Fibroblast of peridontal ligament (primary cell): ENCODE results near the gene SLC39A11.
"Not testable (repeated sequence)": the region's sequence is repeated elsewhere in the genome, so short reads cannot be mapped to it uniquely, and the experiment has no call there.

Source experiments
- DNase-seq: peaks from one replicate; pipeline ENCODE4 v3.0.0-alpha.2; 2010; ENCODE audit errors: extremely low read depth

Gene SLC39A11

DNA sequence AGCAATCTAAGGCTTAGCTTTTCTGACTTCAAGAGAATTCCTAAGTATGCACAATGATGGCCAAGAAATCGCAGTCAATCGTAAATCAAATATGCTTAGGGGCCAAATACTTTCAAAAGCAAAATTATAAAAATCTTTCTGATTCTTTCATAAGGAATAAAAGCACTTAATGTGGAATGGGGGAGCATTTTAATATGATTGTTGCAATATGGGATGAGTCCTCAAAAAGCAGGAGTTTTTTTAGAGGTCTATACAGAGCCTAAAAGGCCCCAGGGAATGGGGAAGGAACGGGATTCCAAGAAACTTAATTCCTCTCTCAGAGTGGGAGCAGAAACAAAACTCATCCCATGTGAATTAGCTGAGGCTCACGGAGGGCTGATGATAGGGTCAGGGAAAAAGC lies 14.7 kb upstream of the SLC39A11 start:
- DNase-seq, result no peak

GRCh38 chr17:73105431-73105830 lies 12.9 kb upstream of the SLC39A11 start:
- DNase-seq, result no peak

DNA sequence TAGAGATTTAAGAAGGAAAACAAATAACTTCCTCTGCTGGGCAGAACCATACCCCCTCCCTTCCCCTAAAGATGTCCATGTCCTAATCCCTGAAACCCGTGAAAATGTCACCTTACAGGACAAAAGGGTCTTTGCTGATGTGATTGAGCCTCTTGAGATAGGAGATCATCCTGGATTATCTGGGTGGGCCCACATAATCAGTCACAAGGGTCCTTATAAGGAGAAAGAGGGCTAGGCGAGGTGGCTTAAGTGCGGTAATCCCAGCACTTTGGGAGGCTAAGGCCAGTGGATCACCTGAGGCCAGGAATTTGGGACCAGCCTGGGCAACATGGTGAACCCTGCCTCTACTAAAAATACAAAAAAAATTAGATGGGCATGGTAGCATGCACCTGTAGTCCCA lies 12.0 kb upstream of the SLC39A11 start:
- DNase-seq, result no peak

DNA sequence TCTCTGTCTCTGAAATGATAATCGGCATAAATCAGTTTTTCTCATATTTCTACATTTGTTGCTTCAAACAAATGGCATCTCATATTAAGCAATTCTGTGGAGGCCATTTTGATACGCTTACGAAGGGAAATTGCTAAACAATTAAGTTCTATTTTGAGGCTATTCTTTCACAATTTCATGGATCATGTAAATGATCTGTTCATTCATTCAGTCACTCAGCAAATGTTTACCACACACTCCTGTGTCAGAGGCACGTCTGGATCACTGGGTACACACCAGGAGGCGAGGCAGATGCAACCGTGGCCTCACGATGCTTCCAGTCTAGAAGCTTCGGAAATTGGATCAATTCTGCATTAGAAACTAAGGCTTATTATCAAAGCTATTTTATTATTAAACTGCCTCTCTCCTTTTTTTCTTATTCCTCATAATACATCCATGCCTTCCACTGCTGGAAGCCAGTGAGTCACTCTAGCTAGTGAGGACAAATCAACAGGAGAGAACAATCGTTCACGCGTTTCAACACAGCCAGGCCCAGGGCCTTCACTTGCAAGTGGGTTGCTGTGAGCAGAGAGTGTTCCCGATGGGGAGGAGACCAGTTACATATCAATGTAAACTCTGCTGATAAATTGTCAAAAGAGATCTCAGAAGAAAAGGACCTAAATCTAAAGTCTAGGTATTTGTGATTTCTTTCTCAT lies 11.3 kb upstream of the SLC39A11 start:
- DNase-seq, result no peak

DNA sequence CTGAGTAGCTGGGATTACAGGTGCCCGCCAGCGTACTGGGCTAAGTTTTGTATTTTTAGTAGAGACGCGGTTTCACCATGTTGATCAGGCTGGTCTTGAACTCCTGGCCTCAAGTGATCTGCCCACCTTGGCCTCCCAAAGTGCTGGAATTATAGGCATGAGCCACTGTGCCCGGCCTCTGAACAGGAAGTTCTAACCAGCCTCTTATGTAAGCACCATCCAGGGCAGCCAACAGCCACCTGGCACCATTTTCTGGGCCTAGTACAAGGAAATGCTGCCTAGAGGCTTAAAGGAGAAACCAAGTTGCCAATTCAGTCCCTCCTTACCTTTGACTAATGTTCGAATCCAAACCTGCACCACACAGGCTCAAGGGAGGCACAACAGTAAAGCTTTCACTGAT lies 8.5 kb upstream of the SLC39A11 start:
- DNase-seq, result no peak

DNA sequence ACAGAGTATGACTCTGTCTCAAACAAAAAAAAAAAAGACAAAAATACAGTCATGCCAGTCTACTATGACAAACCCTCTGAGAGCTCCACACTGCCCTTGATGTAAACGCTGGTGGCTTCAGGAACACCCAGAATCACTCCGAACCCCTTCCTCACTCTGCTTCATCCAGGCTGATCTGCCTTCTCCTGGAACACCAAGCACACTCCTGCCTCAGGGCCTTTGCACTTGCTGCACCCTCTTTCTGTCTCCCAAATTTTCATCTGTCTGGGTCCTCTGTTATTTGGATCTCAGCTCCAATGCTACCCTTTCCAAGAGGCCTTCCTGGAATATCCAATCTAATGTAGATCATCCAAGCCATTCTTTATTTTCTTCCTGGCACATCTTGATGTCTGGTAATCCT lies 7.9 kb upstream of the SLC39A11 start:
- DNase-seq, result no peak

- DNase-seq, result no peak
These were observed 7.0 kb upstream of the SLC39A11 start for GRCh38 chr17:73099511-73099910.

- no peak for DNase-seq
These were observed 6.4 kb upstream of the SLC39A11 start for GRCh38 chr17:73098919-73099318.

GRCh38 chr17:73097973-73098765 lies 5.7 kb upstream of the SLC39A11 start:
- not testable (repeated sequence) for DNase-seq

DNA sequence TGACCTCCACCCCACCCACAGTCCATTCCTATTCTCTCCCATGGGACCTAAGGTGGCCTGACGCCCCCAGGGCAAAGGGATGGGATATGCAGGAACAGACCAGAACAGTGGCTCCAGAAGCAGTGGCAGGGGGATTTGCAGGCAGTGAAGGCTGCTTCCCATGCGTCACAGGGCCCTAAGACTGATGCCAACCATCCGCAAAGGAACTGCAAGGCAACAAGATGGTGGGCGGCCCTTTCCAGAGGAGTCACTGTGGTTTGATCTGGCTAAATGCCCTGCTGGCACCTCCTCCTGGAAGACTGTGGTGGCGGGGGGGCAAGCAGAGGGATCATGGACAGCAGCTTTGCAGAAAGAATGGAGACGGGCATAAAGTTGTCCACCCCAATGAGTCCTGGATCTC lies 4.4 kb upstream of the SLC39A11 start:
- DNase-seq, result peak; percentile 53

GRCh38 chr17:73096211-73096610 lies 3.7 kb upstream of the SLC39A11 start:
- no peak for DNase-seq

GRCh38 chr17:73093286-73093685 lies 798 bp upstream of the SLC39A11 start:
- no peak for DNase-seq

DNA sequence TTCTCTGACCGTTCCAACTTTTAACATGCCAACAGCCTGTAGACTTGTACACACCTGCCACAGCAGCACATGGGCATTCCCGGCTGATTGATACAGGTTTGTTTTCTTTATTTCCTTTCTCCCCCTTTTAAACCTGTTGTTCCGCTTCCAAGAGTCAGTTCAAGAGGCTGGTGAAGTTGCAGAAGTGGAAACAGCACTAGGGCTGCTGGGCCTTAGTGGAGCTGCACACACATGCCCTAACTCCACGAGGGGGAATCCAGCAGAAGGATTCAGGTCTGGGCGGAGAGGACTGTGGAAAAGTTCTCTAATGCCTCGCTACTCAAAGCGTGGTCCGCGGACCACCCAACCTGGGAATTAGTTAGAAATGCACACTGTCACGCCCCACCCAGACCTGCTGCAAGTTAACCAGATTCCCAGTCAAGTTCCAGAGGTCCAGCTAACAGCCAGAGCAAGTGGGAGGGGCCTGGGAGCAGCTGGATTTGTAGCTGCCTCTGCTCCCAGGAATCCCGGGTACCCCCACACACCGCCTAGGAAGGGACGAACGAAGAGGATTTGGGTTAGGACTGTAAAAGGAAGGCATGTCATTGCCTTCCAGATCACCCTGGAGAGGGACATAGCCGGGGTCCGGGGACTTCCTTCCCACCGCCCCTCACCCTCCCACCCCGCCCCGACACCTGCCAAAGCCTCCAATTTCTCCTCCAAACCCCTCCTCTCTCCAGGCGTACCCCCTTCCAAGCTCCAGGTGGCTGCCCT lies 542 bp downstream of the SLC39A11 start:
- peak; percentile 19 for DNase-seq

GRCh38 chr17:73091410-73091769 lies 1.1 kb downstream of the SLC39A11 start:
- peak; percentile 11 for DNase-seq

- no peak for DNase-seq
These were observed 1.9 kb downstream of the SLC39A11 start for GRCh38 chr17:73090396-73091202.

- no peak for DNase-seq
These were observed 2.9 kb downstream of the SLC39A11 start for GRCh38 chr17:73089322-73090317.

GRCh38 chr17:73088561-73088960 lies 3.9 kb downstream of the SLC39A11 start:
- DNase-seq, result no peak

DNA sequence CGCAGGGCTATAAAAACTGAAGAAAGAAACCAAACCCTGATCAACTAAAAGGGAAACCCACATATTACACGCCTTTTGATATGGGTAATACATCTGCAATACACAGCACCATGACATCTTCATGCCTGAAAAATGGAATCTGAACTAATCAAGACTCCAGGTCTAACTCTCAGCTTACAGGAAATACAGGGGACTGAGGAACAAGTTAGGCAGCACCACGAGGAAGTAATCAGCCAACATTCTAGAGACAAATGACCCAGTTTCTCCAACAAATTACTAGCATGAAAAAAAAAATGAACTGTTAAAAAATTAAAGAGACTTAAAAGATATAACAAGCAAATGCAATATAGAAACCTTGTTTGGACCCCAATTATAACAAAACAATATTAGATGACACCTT lies 9.1 kb downstream of the SLC39A11 start:
- no peak for DNase-seq

DNA sequence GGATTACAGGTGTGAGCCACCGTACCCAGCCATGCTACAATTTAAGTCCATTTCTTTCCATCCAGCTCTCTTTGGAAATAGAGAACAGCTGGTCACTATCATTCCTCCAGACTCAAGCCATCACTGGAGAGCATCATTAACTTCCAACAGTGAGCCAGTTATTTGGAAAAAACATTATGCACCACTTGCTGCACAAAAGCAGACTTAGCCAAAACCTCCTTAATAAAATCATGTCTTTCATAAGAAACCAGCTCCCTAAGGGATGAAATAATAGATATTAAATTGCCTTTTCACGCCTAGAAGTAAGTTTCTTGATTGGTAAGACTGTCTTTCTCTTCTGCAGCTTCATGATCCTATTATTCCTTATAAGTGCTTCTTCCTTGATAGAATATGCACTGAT lies 17.9 kb downstream of the SLC39A11 start:
- DNase-seq, result no peak

- DNase-seq, result peak; percentile 66
These were observed 20.1 kb downstream of the SLC39A11 start for GRCh38 chr17:73072219-73072962.
